Astrocyte (in vitro differentiated cells and primary cell): ENCODE results near the gene TDP1.

Experiments
- CTCF ChIP-seq: IDR thresholded peaks from 2 replicates; pipeline ENCODE4 v1.5.1; 2011; ENCODE audit warnings: low read depth, mild to moderate bottlenecking, inconsistent platforms, low read length, moderate library complexity; ENCODE audit not compliant: insufficient read depth
- EZH2 ChIP-seq: IDR thresholded peaks from 2 replicates; pipeline ENCODE4 v1.6.1; 2012; ENCODE audit warnings: mild to moderate bottlenecking, low read length, inconsistent platforms; ENCODE audit not compliant: insufficient read depth

DNA sequence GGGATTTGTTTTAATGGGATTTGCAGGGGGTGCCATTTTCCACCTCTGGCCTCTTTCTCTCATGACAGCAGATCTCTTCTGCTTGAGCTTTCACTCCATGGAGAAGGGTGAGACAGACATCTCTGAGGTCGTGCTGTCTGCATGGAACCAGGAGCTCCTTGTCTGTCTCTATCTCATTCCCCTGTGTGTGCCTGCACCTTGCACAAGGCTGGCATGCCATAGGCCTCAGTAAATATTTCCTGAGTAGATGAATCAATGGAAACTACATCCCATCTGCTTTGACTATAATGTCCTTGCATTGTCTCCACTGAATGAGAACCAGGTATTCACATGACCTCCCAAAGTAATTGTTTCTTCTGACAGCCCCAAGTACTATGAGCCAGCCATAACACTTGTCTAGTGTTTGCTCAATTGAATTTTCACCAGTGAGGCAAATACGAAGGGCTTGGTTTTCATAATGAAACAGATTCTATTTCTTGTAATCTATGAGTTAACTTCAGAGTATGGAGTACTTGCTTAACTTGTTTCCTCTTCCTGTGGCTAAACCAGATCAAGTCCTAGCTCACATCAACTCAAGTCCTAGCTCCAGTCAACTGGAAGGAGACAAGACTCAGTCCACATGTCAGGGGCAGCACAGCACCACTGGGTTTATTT lies 138.3 kb downstream of the TDP1 start:
- TF ChIP-seq EZH2 (no peak), CTCF (no peak)
